PFSK-1 (cell line): Measurements from ENCODE around the gene FOXK1.

Source experiments
- FOXP2 ChIP-seq: optimal IDR thresholded peaks from 2 replicates; pipeline ENCODE3; 2011; ENCODE audit warnings: borderline replicate concordance, control low read depth, inconsistent platforms; ENCODE audit not compliant: insufficient read depth; ENCODE audit errors: extremely low read length, extremely low read depth
- POLR2AphosphoS5 ChIP-seq: IDR thresholded peaks from 2 replicates; pipeline ENCODE4 v1.6.1; 2012; ENCODE audit warnings: low read depth, mild to moderate bottlenecking, control low read depth, low read length, moderate library complexity
- SIN3A ChIP-seq: IDR thresholded peaks from 2 replicates; pipeline ENCODE4 v1.6.1; 2012; ENCODE audit warnings: mild to moderate bottlenecking, low read length, moderate library complexity, borderline replicate concordance; ENCODE audit not compliant: insufficient read depth
- TAF1 ChIP-seq: IDR thresholded peaks from 2 replicates; pipeline ENCODE4 v1.6.1; 2012; ENCODE audit warnings: low read length, control low read depth, borderline replicate concordance; ENCODE audit not compliant: insufficient read depth
- TF ChIP-seq, protein P1 (sequence below), 2 experiments: IDR thresholded peaks; 2 replicates each; pipeline versions ENCODE4 v1.6.1 to v1.8.0; 2011 to 2012; ENCODE audit warnings: low read depth in 2 of 2, low read length in 2 of 2, control low read depth in 1 of 2, inconsistent platforms in 1 of 2, mild to moderate bottlenecking in 1 of 2, moderate library complexity in 1 of 2; ENCODE audit not compliant: insufficient read depth in 1 of 2

The FOXK1 gene

GRCh38 chr7:4768597-4769569 is 86.8 kb downstream of the FOXK1 start:
- TF ChIP-seq FOXP2 (no peak), SIN3A (no peak), POLR2AphosphoS5 (no peak), TAF1 (no peak)
- TF ChIP-seq, protein P1, sequence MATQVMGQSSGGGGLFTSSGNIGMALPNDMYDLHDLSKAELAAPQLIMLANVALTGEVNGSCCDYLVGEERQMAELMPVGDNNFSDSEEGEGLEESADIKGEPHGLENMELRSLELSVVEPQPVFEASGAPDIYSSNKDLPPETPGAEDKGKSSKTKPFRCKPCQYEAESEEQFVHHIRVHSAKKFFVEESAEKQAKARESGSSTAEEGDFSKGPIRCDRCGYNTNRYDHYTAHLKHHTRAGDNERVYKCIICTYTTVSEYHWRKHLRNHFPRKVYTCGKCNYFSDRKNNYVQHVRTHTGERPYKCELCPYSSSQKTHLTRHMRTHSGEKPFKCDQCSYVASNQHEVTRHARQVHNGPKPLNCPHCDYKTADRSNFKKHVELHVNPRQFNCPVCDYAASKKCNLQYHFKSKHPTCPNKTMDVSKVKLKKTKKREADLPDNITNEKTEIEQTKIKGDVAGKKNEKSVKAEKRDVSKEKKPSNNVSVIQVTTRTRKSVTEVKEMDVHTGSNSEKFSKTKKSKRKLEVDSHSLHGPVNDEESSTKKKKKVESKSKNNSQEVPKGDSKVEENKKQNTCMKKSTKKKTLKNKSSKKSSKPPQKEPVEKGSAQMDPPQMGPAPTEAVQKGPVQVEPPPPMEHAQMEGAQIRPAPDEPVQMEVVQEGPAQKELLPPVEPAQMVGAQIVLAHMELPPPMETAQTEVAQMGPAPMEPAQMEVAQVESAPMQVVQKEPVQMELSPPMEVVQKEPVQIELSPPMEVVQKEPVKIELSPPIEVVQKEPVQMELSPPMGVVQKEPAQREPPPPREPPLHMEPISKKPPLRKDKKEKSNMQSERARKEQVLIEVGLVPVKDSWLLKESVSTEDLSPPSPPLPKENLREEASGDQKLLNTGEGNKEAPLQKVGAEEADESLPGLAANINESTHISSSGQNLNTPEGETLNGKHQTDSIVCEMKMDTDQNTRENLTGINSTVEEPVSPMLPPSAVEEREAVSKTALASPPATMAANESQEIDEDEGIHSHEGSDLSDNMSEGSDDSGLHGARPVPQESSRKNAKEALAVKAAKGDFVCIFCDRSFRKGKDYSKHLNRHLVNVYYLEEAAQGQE (IDR thresholded peaks at IDR 0.05; ENCODE audit: insufficient read depth in 1 of 2, low read depth in 2 of 2, low read length in 2 of 2) = no peak

DNA sequence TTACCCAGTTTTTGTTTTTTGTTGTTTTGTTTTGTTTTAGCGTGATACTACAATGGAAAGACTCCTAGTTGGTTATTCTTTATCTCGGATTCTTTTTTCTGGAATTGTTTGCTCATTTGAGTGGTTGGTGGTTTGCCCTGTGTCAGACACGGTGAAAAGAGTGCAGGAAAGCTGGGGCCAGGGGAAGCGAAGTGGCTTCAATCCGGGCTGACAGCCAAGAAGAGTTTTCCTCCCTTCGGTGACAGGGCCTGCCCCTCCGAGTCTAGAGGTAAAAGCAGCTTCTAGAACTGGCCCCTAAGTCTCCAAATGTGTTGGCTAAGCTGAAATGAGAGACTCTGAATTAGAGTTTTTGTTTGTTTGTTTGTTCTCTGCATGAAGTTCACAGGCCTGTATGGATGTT is 87.7 kb downstream of the FOXK1 start:
- TF ChIP-seq TAF1 = no peak
- TF ChIP-seq SIN3A = no peak
- TF ChIP-seq, protein P1 (IDR thresholded peaks at IDR 0.05; ENCODE audit: insufficient read depth in 1 of 2, low read depth in 2 of 2, low read length in 2 of 2) = no peak
- no peak for TF ChIP-seq POLR2AphosphoS5
- TF ChIP-seq FOXP2 = no peak

DNA sequence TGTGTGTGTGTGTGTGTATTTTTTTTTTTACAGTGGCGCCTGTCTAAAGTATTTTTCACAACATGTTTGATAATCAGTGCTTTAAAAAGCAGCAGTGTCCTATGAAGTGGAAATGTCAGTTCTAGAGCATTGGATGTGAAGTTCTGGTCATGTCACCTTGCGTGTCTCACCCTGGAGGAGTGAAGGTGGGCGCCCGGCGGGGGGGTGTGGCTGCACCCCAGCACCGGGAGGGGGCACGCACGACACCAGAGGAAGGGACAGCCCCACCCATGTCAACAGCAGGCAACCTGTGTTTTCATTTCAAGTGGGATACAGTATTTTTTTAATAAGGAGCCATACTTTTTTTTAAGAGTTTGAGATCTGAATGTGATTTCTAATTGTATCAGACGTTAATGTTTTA is 88.8 kb downstream of the FOXK1 start:
- TF ChIP-seq, protein P1 (IDR thresholded peaks at IDR 0.05; ENCODE audit: insufficient read depth in 1 of 2, low read depth in 2 of 2, low read length in 2 of 2) = no peak
- TF ChIP-seq FOXP2 = no peak
- no peak for TF ChIP-seq TAF1
- no peak for TF ChIP-seq POLR2AphosphoS5
- TF ChIP-seq SIN3A = no peak

GRCh38 chr7:4771737-4772136 is 89.6 kb downstream of the FOXK1 start:
- TF ChIP-seq TAF1 = no peak
- TF ChIP-seq SIN3A = no peak
- no peak for TF ChIP-seq FOXP2
- TF ChIP-seq, protein P1 (IDR thresholded peaks at IDR 0.05; ENCODE audit: insufficient read depth in 1 of 2, low read depth in 2 of 2, low read length in 2 of 2) = no peak
- TF ChIP-seq POLR2AphosphoS5 = no peak
